H9 (cell line): ENCODE data around the gene ACSF3. TPM values are rescaled to one million over a fixed set of nuclear protein-coding genes. Genes with fewer than 3 reads are reported as not detected.

ENCODE experiments used
- DNase-seq: peaks from one replicate; pipeline ENCODE4 v3.0.0-alpha.2; 2017
- H2AFZ ChIP-seq: one replicate; pipeline ENCODE4 v1.6.1; 2013; ENCODE audit warnings: mild to moderate bottlenecking, low read length, control low read depth, moderate library complexity
- H2AK5ac ChIP-seq: 2 replicates; pipeline ENCODE4 v1.6.1; 2013; ENCODE audit warnings: low read length, control low read depth, mixed read lengths; ENCODE audit not compliant: insufficient read length
- H2BK120ac ChIP-seq: one replicate; pipeline ENCODE4 v1.6.1; 2013; ENCODE audit warnings: low read depth, mild to moderate bottlenecking, low read length, control low read depth, inconsistent platforms; ENCODE audit not compliant: poor library complexity, severe bottlenecking
- H2BK12ac ChIP-seq: 2 replicates; pipeline ENCODE4 v1.6.1; 2013; ENCODE audit warnings: low read length, control low read depth, mixed read lengths, low read depth; ENCODE audit not compliant: insufficient read length
- H2BK15ac ChIP-seq: 2 replicates; pipeline ENCODE4 v1.6.1; 2013; ENCODE audit warnings: low read depth, low read length, control low read depth
- H2BK20ac ChIP-seq: one replicate; pipeline ENCODE4 v1.6.1; 2013; ENCODE audit warnings: low read depth, mild to moderate bottlenecking, low read length, control low read depth, inconsistent platforms; ENCODE audit not compliant: poor library complexity, severe bottlenecking
- H2BK5ac ChIP-seq: 2 replicates; pipeline ENCODE4 v1.6.1; 2013; ENCODE audit warnings: low read length, control low read depth, mixed read lengths; ENCODE audit not compliant: insufficient read length
- H3K14ac ChIP-seq: 2 replicates; pipeline ENCODE4 v1.6.1; 2013; ENCODE audit warnings: low read length, control low read depth; ENCODE audit not compliant: insufficient read depth
- H3K18ac ChIP-seq: 2 replicates; pipeline ENCODE4 v1.6.1; 2013; ENCODE audit warnings: low read depth, mild to moderate bottlenecking, mixed read lengths, low read length, control low read depth; ENCODE audit not compliant: insufficient read length
- H3K23ac ChIP-seq: 2 replicates; pipeline ENCODE4 v1.6.1; 2013; ENCODE audit warnings: low read length, control low read depth, mixed read lengths, low read depth; ENCODE audit not compliant: insufficient read length
- H3K23me2 ChIP-seq: 2 replicates; pipeline ENCODE4 v1.6.1; 2013; ENCODE audit warnings: low read depth, mild to moderate bottlenecking, mixed read lengths, low read length, control low read depth; ENCODE audit not compliant: insufficient read length, poor library complexity, severe bottlenecking
- H3K27ac ChIP-seq: 2 replicates; pipeline ENCODE4 v1.5.1; 2013; ENCODE audit warnings: low read length, control low read depth, mixed read lengths, low read depth; ENCODE audit not compliant: insufficient read length
- H3K27me3 ChIP-seq: 2 replicates; pipeline ENCODE4 v1.6.1; 2013; ENCODE audit warnings: low read length, control low read depth, inconsistent platforms; ENCODE audit not compliant: insufficient read depth
- H3K4ac ChIP-seq: 2 replicates; pipeline ENCODE4 v1.6.1; 2013; ENCODE audit warnings: low read depth, mild to moderate bottlenecking, control low read depth, inconsistent platforms, low read length, moderate library complexity
- H3K4me1 ChIP-seq: 2 replicates; pipeline ENCODE4 v1.6.1; 2013; ENCODE audit warnings: low read length, control low read depth, inconsistent platforms; ENCODE audit not compliant: insufficient read depth
- H3K4me2 ChIP-seq: 2 replicates; pipeline ENCODE4 v1.6.1; 2013; ENCODE audit warnings: low read length, control low read depth, mixed read lengths; ENCODE audit not compliant: insufficient read length, insufficient read depth
- H3K56ac ChIP-seq: 2 replicates; pipeline ENCODE4 v1.6.1; 2013; ENCODE audit warnings: low read depth, mild to moderate bottlenecking, mixed read lengths, low read length, control low read depth; ENCODE audit not compliant: insufficient read length
- H3K79me1 ChIP-seq: 2 replicates; pipeline ENCODE4 v1.6.1; 2013; ENCODE audit warnings: low read depth, mild to moderate bottlenecking, moderate library complexity, low read length, control low read depth, inconsistent platforms; ENCODE audit not compliant: insufficient read depth, poor library complexity, severe bottlenecking
- H3K79me2 ChIP-seq: 2 replicates; pipeline ENCODE4 v1.6.1; 2013; ENCODE audit warnings: low read length, control low read depth, inconsistent platforms; ENCODE audit not compliant: insufficient read depth
- H3K9ac ChIP-seq: 2 replicates; pipeline ENCODE4 v1.6.1; 2013; ENCODE audit warnings: low read length, control low read depth, mixed read lengths; ENCODE audit not compliant: insufficient read length; ENCODE audit errors: extremely low read depth
- H3K9me3 ChIP-seq: one replicate; pipeline ENCODE4 v1.6.1; 2013; ENCODE audit warnings: low read depth, low read length, inconsistent platforms; ENCODE audit not compliant: control insufficient read depth
- H3T11ph ChIP-seq: one replicate; pipeline ENCODE4 v1.6.1; 2013; ENCODE audit warnings: mild to moderate bottlenecking, low read length, control low read depth, inconsistent platforms
- H4K20me1 ChIP-seq: one replicate; pipeline ENCODE4 v1.6.1; 2013; ENCODE audit not compliant: control insufficient read depth, insufficient read length, insufficient read depth
- H4K5ac ChIP-seq: 2 replicates; pipeline ENCODE4 v1.6.1; 2013; ENCODE audit warnings: low read depth, mild to moderate bottlenecking, mixed read lengths, low read length, control low read depth; ENCODE audit not compliant: insufficient read length
- H4K8ac ChIP-seq: replicated peaks from 2 replicates; pipeline ENCODE4 v1.6.1; 2013; ENCODE audit warnings: low read length, control low read depth, mixed read lengths, low read depth; ENCODE audit not compliant: insufficient read length
- H4K91ac ChIP-seq: 2 replicates; pipeline ENCODE4 v1.6.1; 2013; ENCODE audit warnings: low read depth, mild to moderate bottlenecking, moderate library complexity, mixed read lengths, low read length, control low read depth; ENCODE audit not compliant: insufficient read length
- H3K27ac Mint-ChIP-seq, 3 experiments: 2 replicates in 2 of 3; 3 replicates in 1 of 3; pipeline ENCODE4 v1.8.0; 2020 to 2021; ENCODE audit warnings: mixed read lengths in 3 of 3, mild to moderate bottlenecking in 1 of 3, moderate library complexity in 1 of 3
- H3K27me3 Mint-ChIP-seq: 2 replicates; pipeline ENCODE4 v1.8.0; 2021; ENCODE audit warnings: low read depth, mild to moderate bottlenecking, moderate library complexity, mixed read lengths
- H3K36me3 Mint-ChIP-seq, 3 experiments: 2 replicates in 2 of 3; 3 replicates in 1 of 3; pipeline ENCODE4 v1.8.0; 2020 to 2021; ENCODE audit warnings: low read depth in 3 of 3, mixed read lengths in 3 of 3; ENCODE audit not compliant: insufficient read depth in 1 of 3
- H3K4me1 Mint-ChIP-seq, 2 experiments: 2 replicates each; pipeline ENCODE4 v1.8.0; 2020; ENCODE audit warnings: mixed read lengths in 2 of 2
- H3K4me3 Mint-ChIP-seq, 2 experiments: 2 replicates in 1 of 2; 3 replicates in 1 of 2; pipeline ENCODE4 v1.8.0; 2020 to 2021; ENCODE audit warnings: mild to moderate bottlenecking in 2 of 2, mixed read lengths in 2 of 2, moderate library complexity in 1 of 2
- H3K9me3 Mint-ChIP-seq, 2 experiments: 2 replicates in 1 of 2; 3 replicates in 1 of 2; pipeline ENCODE4 v1.8.0; 2020; ENCODE audit warnings: mild to moderate bottlenecking in 2 of 2, mixed read lengths in 2 of 2, moderate library complexity in 1 of 2
- WGBS: extraction: QIAGEN DNeasy Blood & Tissue Kit; methylation state at CpG from one replicate; pipeline ENCODE4 v1.1.7; 2013; ENCODE audit warnings: missing lambda C conversion rate, low lambda C conversion rate, mixed read lengths; ENCODE audit not compliant: insufficient read length; ENCODE audit errors: extremely low coverage; 5-methylcytosine and 5-hydroxymethylcytosine counted together
- total RNA-seq: library from RNA; stranded (reverse); gene quantifications from 2 replicates; pipeline ENCODE4 v1.2.1, GENCODE V29; 2021
- TF ChIP-seq, protein P1 (sequence below): fragments of 200-600 bp; sonication (generic); conservative IDR thresholded peaks from 3 replicates; pipeline ENCODE4 v1.8.0; 2021; ENCODE audit warnings: antibody characterized with exemption, mild to moderate bottlenecking

The ACSF3 gene
- total RNA-seq, 1 experiment from 2014 or later = 31.3 TPM

DNA sequence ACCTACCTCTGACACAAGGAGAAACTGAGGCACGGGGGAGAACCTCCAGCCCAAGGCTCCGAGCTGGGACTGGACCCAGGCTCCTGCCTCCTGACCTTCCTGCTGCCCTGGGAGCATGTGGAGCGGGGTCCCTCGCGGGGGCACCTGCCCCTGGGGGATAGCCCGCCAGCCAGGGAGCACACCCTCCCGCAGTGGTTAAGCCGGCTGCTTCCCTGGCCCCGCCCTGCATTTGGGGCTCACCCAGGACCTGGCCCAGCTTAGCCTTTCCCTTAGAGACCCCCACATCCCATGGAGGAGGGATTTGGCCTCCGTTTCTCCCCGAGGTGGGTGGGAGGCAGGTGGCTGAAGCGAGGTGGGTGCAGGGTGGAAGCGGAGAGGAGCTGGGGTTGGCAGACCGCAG is 76.1 kb downstream of the ACSF3 start:
- Histone ChIP-seq H4K8ac (no peak overlapping the region), H3K23me2 (peaks cover 6% of the 10 kb centered on the region), H3K14ac (no peak overlapping the region), H2BK120ac (no peak overlapping the region), H3K9ac (no peak overlapping the region), H3K9me3 (no peaks in the 10 kb centered on the region), H2AFZ (no peak overlapping the region), H4K20me1 (no peaks in the 10 kb centered on the region), H3K4ac (no peak overlapping the region), H3K23ac (no peak overlapping the region), H4K5ac (no peak overlapping the region), H3K79me2 (no peaks in the 10 kb centered on the region), H3K27ac (no peak overlapping the region), H2AK5ac (no peak overlapping the region), H3T11ph (no peak overlapping the region), H2BK12ac (no peak overlapping the region), H2BK15ac (no peak overlapping the region), H2BK20ac (no peak overlapping the region), H3K4me1 (no peaks in the 10 kb centered on the region), H4K91ac (no peak overlapping the region), H2BK5ac (no peak overlapping the region), H3K4me2 (no peak overlapping the region), H3K27me3 (no peaks in the 10 kb centered on the region), H3K56ac (no peak overlapping the region), H3K18ac (no peak overlapping the region), H3K79me1 (no peaks in the 10 kb centered on the region)
- Mint-ChIP-seq H3K4me3 (no peak overlapping the region), H3K27me3 (peaks cover 21% of the 10 kb centered on the region), H3K9me3 (no peaks in the 10 kb centered on the region), H3K27ac (no peak overlapping the region), H3K4me1 (peaks cover 12 to 31% of the 10 kb centered on the region in 2 experiments), H3K36me3 (no peaks in the 10 kb centered on the region)
- no CpG with 5 or more reads among the region's 14 CpGs for WGBS
- TF ChIP-seq, protein P1, sequence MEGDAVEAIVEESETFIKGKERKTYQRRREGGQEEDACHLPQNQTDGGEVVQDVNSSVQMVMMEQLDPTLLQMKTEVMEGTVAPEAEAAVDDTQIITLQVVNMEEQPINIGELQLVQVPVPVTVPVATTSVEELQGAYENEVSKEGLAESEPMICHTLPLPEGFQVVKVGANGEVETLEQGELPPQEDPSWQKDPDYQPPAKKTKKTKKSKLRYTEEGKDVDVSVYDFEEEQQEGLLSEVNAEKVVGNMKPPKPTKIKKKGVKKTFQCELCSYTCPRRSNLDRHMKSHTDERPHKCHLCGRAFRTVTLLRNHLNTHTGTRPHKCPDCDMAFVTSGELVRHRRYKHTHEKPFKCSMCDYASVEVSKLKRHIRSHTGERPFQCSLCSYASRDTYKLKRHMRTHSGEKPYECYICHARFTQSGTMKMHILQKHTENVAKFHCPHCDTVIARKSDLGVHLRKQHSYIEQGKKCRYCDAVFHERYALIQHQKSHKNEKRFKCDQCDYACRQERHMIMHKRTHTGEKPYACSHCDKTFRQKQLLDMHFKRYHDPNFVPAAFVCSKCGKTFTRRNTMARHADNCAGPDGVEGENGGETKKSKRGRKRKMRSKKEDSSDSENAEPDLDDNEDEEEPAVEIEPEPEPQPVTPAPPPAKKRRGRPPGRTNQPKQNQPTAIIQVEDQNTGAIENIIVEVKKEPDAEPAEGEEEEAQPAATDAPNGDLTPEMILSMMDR = no peak
- no peak for DNase-seq
